Nephron progenitor cell (in vitro differentiated cells): Measurements from ENCODE around the gene COL25A1.

ENCODE experiments used
- DNase-seq: peaks from one replicate; pipeline ENCODE4 v3.0.0; 2021
- H3K27ac Mint-ChIP-seq: 2 replicates; pipeline ENCODE4 v1.8.0; 2021; ENCODE audit warnings: mild to moderate bottlenecking, moderate library complexity, mixed read lengths
- H3K27me3 Mint-ChIP-seq: 2 replicates; pipeline ENCODE4 v1.8.0; 2021; ENCODE audit warnings: mild to moderate bottlenecking, low read depth, mixed read lengths; ENCODE audit not compliant: poor library complexity
- H3K36me3 Mint-ChIP-seq: 2 replicates; pipeline ENCODE4 v1.8.0; 2021; ENCODE audit warnings: low read depth, mixed read lengths
- H3K4me1 Mint-ChIP-seq: 2 replicates; pipeline ENCODE4 v1.8.0; 2021; ENCODE audit warnings: mixed read lengths
- H3K4me3 Mint-ChIP-seq: 2 replicates; pipeline ENCODE4 v1.8.0; 2021; ENCODE audit warnings: mild to moderate bottlenecking, moderate library complexity, mixed read lengths
- H3K9me3 Mint-ChIP-seq: 2 replicates; pipeline ENCODE4 v1.8.0; 2021; ENCODE audit warnings: mild to moderate bottlenecking, moderate library complexity, mixed read lengths
- CTCF ChIP-seq: fragments of 200-600 bp; sonication (generic); IDR thresholded peaks from 2 replicates; pipeline ENCODE4 v1.5.0; 2021; ENCODE audit warnings: antibody characterized with exemption

COL25A1 gene

GRCh38 chr4:109235683-109236082, 66.8 kb downstream of the COL25A1 start:
- no peak overlapping the region for H3K4me3 Mint-ChIP-seq
- no peak overlapping the region for H3K27ac Mint-ChIP-seq

GRCh38 chr4:109234596-109234995, 67.9 kb downstream of the COL25A1 start:
- Mint-ChIP-seq H3K27me3 (no peaks in the 10 kb centered on the region), H3K36me3 (peaks cover 3% of the 10 kb centered on the region), H3K4me3 (no peak overlapping the region), H3K4me1 (no peaks in the 10 kb centered on the region), H3K27ac (no peak overlapping the region), H3K9me3 (peaks cover 7% of the 10 kb centered on the region)
- no peak for DNase-seq
- TF ChIP-seq CTCF: no peak

More at GRCh38 chr4:109235683-109236082, 66.8 kb downstream of the COL25A1 start:
- TF ChIP-seq CTCF: no peak
- DNase-seq: no peak
- Mint-ChIP-seq H3K36me3 (peaks cover 3% of the 10 kb centered on the region), H3K27me3 (no peaks in the 10 kb centered on the region), H3K9me3 (peaks cover 7% of the 10 kb centered on the region), H3K4me1 (no peaks in the 10 kb centered on the region)

- Mint-ChIP-seq H3K27ac (no peak overlapping the region), H3K36me3 (peaks cover 3% of the 10 kb centered on the region), H3K27me3 (no peaks in the 10 kb centered on the region), H3K4me3 (no peak overlapping the region), H3K4me1 (no peaks in the 10 kb centered on the region), H3K9me3 (peaks cover 7% of the 10 kb centered on the region)
- no peak for TF ChIP-seq CTCF
- no peak for DNase-seq
These were observed 68.9 kb downstream of the COL25A1 start for GRCh38 chr4:109233570-109233969.

- Mint-ChIP-seq H3K4me1 (no peaks in the 10 kb centered on the region), H3K27me3 (no peaks in the 10 kb centered on the region), H3K4me3 (no peak overlapping the region), H3K9me3 (peaks cover 7% of the 10 kb centered on the region), H3K36me3 (peaks cover 3% of the 10 kb centered on the region), H3K27ac (no peak overlapping the region)
- TF ChIP-seq CTCF: no peak
- no peak for DNase-seq
These were observed 69.8 kb downstream of the COL25A1 start for GRCh38 chr4:109232681-109233080.

- TF ChIP-seq CTCF: no peak
- Mint-ChIP-seq H3K36me3 (peaks cover 3% of the 10 kb centered on the region), H3K4me1 (no peaks in the 10 kb centered on the region), H3K4me3 (no peak overlapping the region), H3K27me3 (no peaks in the 10 kb centered on the region), H3K27ac (no peak overlapping the region), H3K9me3 (peaks cover 7% of the 10 kb centered on the region)
- no peak for DNase-seq
These were observed 71.1 kb downstream of the COL25A1 start for GRCh38 chr4:109231331-109231730.

GRCh38 chr4:109229028-109229427, 73.4 kb downstream of the COL25A1 start:
- no peaks in the 10 kb centered on the region for H3K9me3 Mint-ChIP-seq
- TF ChIP-seq CTCF: no peak
- H3K27ac Mint-ChIP-seq: no peak overlapping the region
- H3K4me1 Mint-ChIP-seq: no peaks in the 10 kb centered on the region
- no peaks in the 10 kb centered on the region for H3K36me3 Mint-ChIP-seq
- no peak for DNase-seq
- no peak overlapping the region for H3K4me3 Mint-ChIP-seq
- no peaks in the 10 kb centered on the region for H3K27me3 Mint-ChIP-seq
